Upper lobe of left lung (tissue), 4 donors: ENCODE results near the gene SELENOS.

Experiments
- CTCF ChIP-seq, 6 experiments: fragments of 450-650 bp in 4 of 6; fragments of 200-600 bp in 2 of 6; sonication (generic) in 2 of 6; IDR thresholded peaks; one replicate each; pipeline ENCODE4 v1.5.1; 2016 to 2019; ENCODE audit warnings: antibody characterized with exemption in 6 of 6
- EP300 ChIP-seq, 4 donors: sonication (generic); formaldehyde crosslinking; IDR thresholded peaks; one replicate each; pipeline ENCODE4 v1.5.1; 2017; ENCODE audit warnings: antibody characterized with exemption in 4 of 4, control low read depth in 2 of 4
- POLR2A ChIP-seq, 4 donors: fragments of 450-650 bp; IDR thresholded peaks; one replicate each; pipeline ENCODE4 v1.5.1; 2016 to 2017; ENCODE audit warnings: antibody characterized with exemption in 4 of 4, mild to moderate bottlenecking in 2 of 4

GRCh38 chr15:101266034-101266433 is 11.3 kb downstream of the SELENOS start:
- TF ChIP-seq CTCF (IDR thresholded peaks at IDR 0.05) (no peak), EP300 (IDR thresholded peaks at IDR 0.05) (no peak), POLR2A (IDR thresholded peaks at IDR 0.05) (no peak)
